ENCODE data around the gene IKZF2. TPM values are rescaled to one million over a fixed set of nuclear protein-coding genes. Genes with fewer than 3 reads are reported as not detected.

Gene IKZF2
- total RNA-seq, 4 donors from 2014 or later, result 12.1 to 24.7 (median 19.0) TPM

DNA sequence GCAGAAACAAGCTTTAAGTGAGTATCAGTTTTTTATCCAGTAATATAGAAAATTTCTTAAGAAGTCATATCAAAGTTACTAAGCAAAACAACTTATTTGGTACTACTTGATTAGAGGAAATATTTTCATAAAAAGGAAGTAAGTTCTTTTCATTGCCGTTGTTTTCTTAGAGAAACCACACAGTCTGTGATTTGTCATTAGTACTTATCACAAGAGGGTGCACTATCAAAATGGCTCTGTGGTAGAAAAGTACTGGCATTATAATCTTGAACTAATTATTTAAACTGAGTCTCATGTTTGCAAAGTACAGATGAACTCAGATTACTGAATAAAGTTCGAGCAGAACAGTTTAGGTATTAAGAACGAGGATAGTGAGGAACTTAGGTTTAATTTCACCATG, 93.4 kb downstream of the IKZF2 start:
- WGBS, 2 donors, result 69 to 84% methylated on average over 3 of the region's 3 CpGs
- TF ChIP-seq, protein P1, sequence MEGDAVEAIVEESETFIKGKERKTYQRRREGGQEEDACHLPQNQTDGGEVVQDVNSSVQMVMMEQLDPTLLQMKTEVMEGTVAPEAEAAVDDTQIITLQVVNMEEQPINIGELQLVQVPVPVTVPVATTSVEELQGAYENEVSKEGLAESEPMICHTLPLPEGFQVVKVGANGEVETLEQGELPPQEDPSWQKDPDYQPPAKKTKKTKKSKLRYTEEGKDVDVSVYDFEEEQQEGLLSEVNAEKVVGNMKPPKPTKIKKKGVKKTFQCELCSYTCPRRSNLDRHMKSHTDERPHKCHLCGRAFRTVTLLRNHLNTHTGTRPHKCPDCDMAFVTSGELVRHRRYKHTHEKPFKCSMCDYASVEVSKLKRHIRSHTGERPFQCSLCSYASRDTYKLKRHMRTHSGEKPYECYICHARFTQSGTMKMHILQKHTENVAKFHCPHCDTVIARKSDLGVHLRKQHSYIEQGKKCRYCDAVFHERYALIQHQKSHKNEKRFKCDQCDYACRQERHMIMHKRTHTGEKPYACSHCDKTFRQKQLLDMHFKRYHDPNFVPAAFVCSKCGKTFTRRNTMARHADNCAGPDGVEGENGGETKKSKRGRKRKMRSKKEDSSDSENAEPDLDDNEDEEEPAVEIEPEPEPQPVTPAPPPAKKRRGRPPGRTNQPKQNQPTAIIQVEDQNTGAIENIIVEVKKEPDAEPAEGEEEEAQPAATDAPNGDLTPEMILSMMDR (IDR thresholded peaks at IDR 0.05), result no peak
- TF ChIP-seq POLR2A (IDR thresholded peaks at IDR 0.05), result no peak
- TF ChIP-seq EP300 (IDR thresholded peaks at IDR 0.05), result no peak
- no peak for DNase-seq (ENCODE audit: low spot score in 2 of 2)

DNA sequence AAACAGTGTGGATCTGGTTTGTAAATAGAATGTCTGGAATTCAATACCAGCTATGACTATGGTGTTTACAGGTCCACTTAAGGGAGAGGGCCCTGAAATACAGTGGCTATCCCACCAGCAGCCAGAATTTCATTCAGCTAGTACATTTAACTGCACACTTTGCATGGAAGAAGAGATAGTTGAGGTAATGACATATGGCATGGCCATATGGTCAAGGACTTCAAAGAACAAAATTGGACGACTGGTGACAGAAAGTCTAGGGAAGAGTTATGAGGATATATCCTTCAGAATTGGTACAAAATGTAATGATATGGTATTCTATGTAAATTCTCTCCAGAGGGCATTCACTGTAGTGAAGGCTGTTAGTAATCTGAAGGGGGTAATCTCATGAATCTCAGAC, 105.0 kb downstream of the IKZF2 start:
- Histone ChIP-seq H3K27me3 (no peaks in the 10 kb centered on the region), H3K4me1 (no peaks in the 10 kb centered on the region), H3K27ac (no peak overlapping the region), H3K36me3 (peaks cover 0 to 51% (median 0%) of the 10 kb centered on the region in 3 donors), H3K4me3 (no peak overlapping the region), H3K9me3 (no peaks in the 10 kb centered on the region)
- WGBS, 2 donors, result 87 to 91% methylated on average over 1 of the region's 1 CpG
- DNase-seq (ENCODE audit: low spot score in 2 of 2), result no peak
- TF ChIP-seq EP300 (IDR thresholded peaks at IDR 0.05) (no peak), POLR2A (IDR thresholded peaks at IDR 0.05) (no peak)
- TF ChIP-seq, protein P1 (IDR thresholded peaks at IDR 0.05), result no peak

More for the DNA sequence above, 93.4 kb downstream of the IKZF2 start:
- Histone ChIP-seq H3K9me3 (no peaks in the 10 kb centered on the region), H3K27me3 (no peaks in the 10 kb centered on the region), H3K4me3 (no peak overlapping the region), H3K36me3 (no peaks in the 10 kb centered on the region), H3K4me1 (peaks cover 0 to 6% (median 0%) of the 10 kb centered on the region in 4 donors), H3K27ac (no peak overlapping the region)

DNA sequence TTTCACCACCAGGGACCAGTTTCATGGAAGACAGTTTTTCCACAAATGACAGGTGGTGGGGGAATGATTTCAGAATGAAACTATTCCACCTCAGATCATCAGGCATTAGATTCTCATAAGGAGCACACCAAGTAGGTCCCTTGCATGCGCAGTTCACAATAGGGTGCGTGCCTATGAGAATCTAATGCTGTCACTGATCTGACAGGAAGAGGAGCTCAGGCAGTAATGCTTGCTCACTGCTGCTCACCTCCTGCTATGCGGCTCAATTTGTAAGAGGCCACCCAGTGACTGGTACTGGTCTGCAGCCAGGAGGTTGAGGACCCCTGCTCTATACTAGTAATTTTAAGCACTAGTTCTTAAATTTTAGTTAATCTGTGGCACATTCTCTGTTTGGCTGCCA, 107.8 kb downstream of the IKZF2 start:
- Histone ChIP-seq H3K27ac (no peak overlapping the region), H3K27me3 (no peaks in the 10 kb centered on the region), H3K9me3 (no peaks in the 10 kb centered on the region), H3K4me3 (no peak overlapping the region), H3K4me1 (no peaks in the 10 kb centered on the region), H3K36me3 (peaks cover 0 to 55% (median 0%) of the 10 kb centered on the region in 3 donors)
- DNase-seq (ENCODE audit: low spot score in 2 of 2), result no peak
- TF ChIP-seq POLR2A (IDR thresholded peaks at IDR 0.05) (no peak), EP300 (IDR thresholded peaks at IDR 0.05) (no peak)
- TF ChIP-seq, protein P1 (IDR thresholded peaks at IDR 0.05), result no peak
- WGBS, 2 donors, result 96 to 98% methylated on average over 3 of the region's 3 CpGs

DNA sequence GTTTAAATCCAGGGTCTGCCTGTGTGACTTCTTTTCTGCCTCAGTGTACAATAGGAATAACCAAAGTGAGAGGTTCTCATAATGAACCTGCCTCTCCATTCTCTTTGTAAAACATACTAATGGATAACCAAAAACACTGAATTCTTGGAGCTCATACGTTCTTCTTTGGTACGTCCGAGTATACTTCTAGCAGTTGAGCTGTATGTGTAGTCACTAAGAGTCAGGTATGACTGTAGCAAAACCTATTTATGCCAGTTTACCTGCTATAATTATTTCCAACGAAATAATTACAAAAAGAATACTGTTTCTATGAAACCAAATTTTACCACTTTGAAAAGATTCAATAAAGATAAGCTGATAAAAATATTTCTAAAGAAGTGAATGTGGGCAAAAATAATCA, 109.2 kb downstream of the IKZF2 start:
- peaks cover 0 to 53% (median 0%) of the 10 kb centered on the region in 3 donors for H3K36me3 ChIP-seq
- DNase-seq (ENCODE audit: low spot score in 2 of 2), result no peak
- no peak overlapping the region for H3K27ac ChIP-seq
- no peaks in the 10 kb centered on the region for H3K27me3 ChIP-seq
- 46 to 47% methylated on average over 4 of the region's 4 CpGs for WGBS, 2 donors
- no peak for TF ChIP-seq POLR2A (IDR thresholded peaks at IDR 0.05)
- TF ChIP-seq, protein P1 (IDR thresholded peaks at IDR 0.05), result no peak
- TF ChIP-seq EP300 (IDR thresholded peaks at IDR 0.05), result no peak
- no peaks in the 10 kb centered on the region for H3K9me3 ChIP-seq
- H3K4me1 ChIP-seq, result peaks cover 0 to 8% (median 0%) of the 10 kb centered on the region in 4 donors
- H3K4me3 ChIP-seq, result no peak overlapping the region

DNA sequence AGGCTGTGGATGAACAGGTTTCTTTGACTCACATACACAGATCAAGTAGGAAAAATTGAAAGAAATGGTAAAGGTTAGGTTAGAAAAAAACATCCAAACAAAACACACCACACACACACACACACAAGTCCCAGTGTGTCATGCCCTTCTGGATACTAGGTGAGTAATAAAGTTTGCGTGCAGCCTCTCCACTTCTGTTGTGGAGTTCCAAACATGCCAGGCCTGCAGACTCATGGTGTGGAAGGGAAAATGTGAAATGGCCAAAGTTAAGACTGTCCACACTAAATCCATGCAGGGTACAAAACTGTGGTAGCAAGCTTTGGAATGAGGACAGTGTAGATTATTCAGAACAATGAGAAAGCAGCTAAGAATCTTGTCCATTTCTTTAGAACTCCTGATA, 114.6 kb downstream of the IKZF2 start:
- no peak for DNase-seq (ENCODE audit: low spot score in 2 of 2)
- 0% methylated on average over 1 of the region's 1 CpG for whole genome bisulfite sequencing, 2 donors
- peaks cover 0 to 11% (median 0%) of the 10 kb centered on the region in 3 donors for H3K36me3 ChIP-seq
- no peaks in the 10 kb centered on the region for H3K27me3 ChIP-seq
- H3K4me1 ChIP-seq, result peaks cover 0 to 9% (median 0%) of the 10 kb centered on the region in 4 donors
- H3K27ac ChIP-seq, result no peak overlapping the region
- no peak overlapping the region for H3K4me3 ChIP-seq
- H3K9me3 ChIP-seq, result no peaks in the 10 kb centered on the region
- TF ChIP-seq POLR2A (IDR thresholded peaks at IDR 0.05) (no peak), EP300 (IDR thresholded peaks at IDR 0.05) (no peak)
- TF ChIP-seq, protein P1 (IDR thresholded peaks at IDR 0.05), result no peak
